Upper lobe of left lung (tissue), 6 donors: ENCODE results near the gene RNF19B. TPM values are rescaled to one million over a fixed set of nuclear protein-coding genes. Genes with fewer than 3 reads are reported as not detected.

Source experiments
- ATAC-seq, 2 donors: fragments of 200-7000 bp; cut with Tn5 transposase; one replicate each; pipeline ENCODE4 v1.9.1; 2022; ENCODE audit warnings: mild to moderate bottlenecking in 2 of 2, moderate library complexity in 2 of 2; ENCODE audit not compliant: low FRiP score in 2 of 2
- DNase-seq, 2 donors: peaks; one replicate each; pipeline ENCODE4 v3.0.0-alpha.2; 2019 to 2020
- H3K27ac ChIP-seq, 4 donors: fragments of 200-600 bp; sonication (generic); one replicate each; pipeline ENCODE4 v1.5.1; 2016 to 2019
- H3K27me3 ChIP-seq, 4 donors: fragments of 200-600 bp; sonication (generic); one replicate each; pipeline ENCODE4 v1.5.1; 2017 to 2019
- H3K36me3 ChIP-seq, 4 donors: fragments of 200-600 bp; sonication (generic); one replicate each; pipeline ENCODE4 v1.5.1; 2016 to 2019
- H3K4me1 ChIP-seq, 4 donors: fragments of 200-600 bp; sonication (generic); one replicate each; pipeline ENCODE4 v1.5.1; 2018 to 2019
- H3K4me3 ChIP-seq, 4 donors: fragments of 200-600 bp; sonication (generic); one replicate each; pipeline ENCODE4 v1.5.1; 2017 to 2019; ENCODE audit warnings: mild to moderate bottlenecking in 2 of 4, moderate library complexity in 1 of 4
- H3K9me3 ChIP-seq, 4 donors: fragments of 200-600 bp; sonication (generic); one replicate each; pipeline ENCODE4 v1.5.1; 2018 to 2019
- CTCF ChIP-seq, 6 experiments: fragments of 450-650 bp in 4 of 6; fragments of 200-600 bp in 2 of 6; sonication (generic) in 2 of 6; IDR thresholded peaks; one replicate each; pipeline ENCODE4 v1.5.1; 2016 to 2019; ENCODE audit warnings: antibody characterized with exemption in 6 of 6
- EP300 ChIP-seq, 4 donors: sonication (generic); formaldehyde crosslinking; IDR thresholded peaks; one replicate each; pipeline ENCODE4 v1.5.1; 2017; ENCODE audit warnings: antibody characterized with exemption in 4 of 4, control low read depth in 2 of 4
- POLR2A ChIP-seq, 4 donors: fragments of 450-650 bp; IDR thresholded peaks; one replicate each; pipeline ENCODE4 v1.5.1; 2016 to 2017; ENCODE audit warnings: antibody characterized with exemption in 4 of 4, mild to moderate bottlenecking in 2 of 4
- POLR2AphosphoS5 ChIP-seq, 2 donors: sonication (generic); formaldehyde crosslinking; IDR thresholded peaks; one replicate each; pipeline ENCODE4 v1.5.1; 2017; ENCODE audit warnings: antibody characterized with exemption in 2 of 2
- WGBS, 2 donors: methylation state at CpG; one replicate each; pipeline ENCODE4 v1.1.5; 2017 to 2018; 5-methylcytosine and 5-hydroxymethylcytosine counted together
- total RNA-seq, 6 donors: library from RNA; depleted of rRNA in 4 of 6; stranded (reverse); fragments of >200 nt in 4 of 6; gene quantifications; one replicate each; pipeline versions ENCODE4 v1.1.0 to v1.2.1, GENCODE V29; 2016 to 2021
- donor health status: DM: no; HTN: no; CAD: no; lungs with moderate emphysema.
- donor health status: DM: no; HTN: yes; CAD: no; lungs with severe emphysema.

RNF19B gene
- total RNA-seq, 6 donors from 2014 or later = 28.7 to 44.5 (median 37.4) TPM

GRCh38 chr1:33005117-33005837, 40.7 kb upstream of the RNF19B start:
- TF ChIP-seq POLR2AphosphoS5 (IDR thresholded peaks at IDR 0.05) = no peak
- no peak for TF ChIP-seq EP300 (IDR thresholded peaks at IDR 0.05)
- no peak for TF ChIP-seq POLR2A (IDR thresholded peaks at IDR 0.05)
- no peak for TF ChIP-seq CTCF (IDR thresholded peaks at IDR 0.05)
- Histone ChIP-seq H3K4me1 (peaks cover 47 to 71% (median 55%) of the 10 kb centered on the region in 4 donors), H3K27ac (peak overlapping the region in 2 of 4 donors; percentile 16 to 19), H3K9me3 (no peaks in the 10 kb centered on the region), H3K4me3 (no peak overlapping the region), H3K27me3 (no peaks in the 10 kb centered on the region), H3K36me3 (peaks cover 0 to 10% (median 5%) of the 10 kb centered on the region in 4 donors)
- no peak for ATAC-seq
- 58% methylated on average over 2 of the region's 2 CpGs for WGBS, 2 donors
- no peak for DNase-seq

- ATAC-seq = no peak
- no peak overlapping the region for H3K4me3 ChIP-seq
- H3K4me1 ChIP-seq = peaks cover 41 to 68% (median 52%) of the 10 kb centered on the region in 4 donors
- no peak overlapping the region for H3K27ac ChIP-seq
- no peak for DNase-seq
- H3K9me3 ChIP-seq = no peaks in the 10 kb centered on the region
- no peaks in the 10 kb centered on the region for H3K27me3 ChIP-seq
- WGBS, 2 donors = 94 to 95% methylated on average over 2 of the region's 2 CpGs
- H3K36me3 ChIP-seq = peaks cover 0 to 10% (median 5%) of the 10 kb centered on the region in 4 donors
- no peak for TF ChIP-seq CTCF (IDR thresholded peaks at IDR 0.05)
- TF ChIP-seq EP300 (IDR thresholded peaks at IDR 0.05) = no peak
- no peak for TF ChIP-seq POLR2AphosphoS5 (IDR thresholded peaks at IDR 0.05)
- no peak for TF ChIP-seq POLR2A (IDR thresholded peaks at IDR 0.05)
Observed at GRCh38 chr1:33004613-33005012, 40.0 kb upstream of the RNF19B start.

GRCh38 chr1:33003657-33004056, 39.0 kb upstream of the RNF19B start:
- peaks cover 36 to 66% (median 50%) of the 10 kb centered on the region in 4 donors for H3K4me1 ChIP-seq
- no peak for TF ChIP-seq CTCF (IDR thresholded peaks at IDR 0.05)

GRCh38 chr1:33002006-33002405, 37.4 kb upstream of the RNF19B start:
- H3K9me3 ChIP-seq = no peaks in the 10 kb centered on the region
- no peaks in the 10 kb centered on the region for H3K36me3 ChIP-seq
- H3K4me3 ChIP-seq = no peak overlapping the region
- 92 to 94% methylated on average over 4 of the region's 4 CpGs for WGBS, 2 donors
- TF ChIP-seq EP300 (IDR thresholded peaks at IDR 0.05) = no peak
- TF ChIP-seq POLR2AphosphoS5 (IDR thresholded peaks at IDR 0.05) = no peak
- no peak for TF ChIP-seq POLR2A (IDR thresholded peaks at IDR 0.05)
- TF ChIP-seq CTCF (IDR thresholded peaks at IDR 0.05) = no peak
- H3K27ac ChIP-seq = no peak overlapping the region
- DNase-seq (no peak), ATAC-seq (no peak)
- no peaks in the 10 kb centered on the region for H3K27me3 ChIP-seq
- H3K4me1 ChIP-seq = peaks cover 48 to 66% (median 54%) of the 10 kb centered on the region in 4 donors

More at GRCh38 chr1:33003657-33004056, 39.0 kb upstream of the RNF19B start:
- WGBS, 2 donors = 83 to 88% methylated on average over 3 to 4 of the region's 4 CpGs
- no peak overlapping the region for H3K27ac ChIP-seq
- no peak overlapping the region for H3K4me3 ChIP-seq
- H3K9me3 ChIP-seq = no peaks in the 10 kb centered on the region
- DNase-seq = no peak
- H3K36me3 ChIP-seq = peaks cover 0 to 8% (median 4%) of the 10 kb centered on the region in 4 donors
- H3K27me3 ChIP-seq = no peaks in the 10 kb centered on the region
- no peak for ATAC-seq

- ATAC-seq (no peak), DNase-seq (no peak)
- Histone ChIP-seq H3K36me3 (no peaks in the 10 kb centered on the region), H3K27me3 (no peaks in the 10 kb centered on the region), H3K9me3 (no peaks in the 10 kb centered on the region), H3K27ac (no peak overlapping the region), H3K4me1 (peaks cover 42 to 63% (median 50%) of the 10 kb centered on the region in 4 donors), H3K4me3 (no peak overlapping the region)
- TF ChIP-seq CTCF (IDR thresholded peaks at IDR 0.05) (peak in 1 of 6 experiments; percentile 16), POLR2A (IDR thresholded peaks at IDR 0.05) (no peak)
- 85 to 89% methylated on average over 2 of the region's 2 CpGs for WGBS, 2 donors
Observed at GRCh38 chr1:33001282-33001681, 36.7 kb upstream of the RNF19B start.
